Measurements from ENCODE around the gene BACH1. TPM values are rescaled to one million over a fixed set of nuclear protein-coding genes. Genes with fewer than 3 reads are reported as not detected.
"Not testable (repeated sequence)": the region's sequence is repeated elsewhere in the genome, so short reads cannot be mapped to it uniquely, and the experiment has no call there.

Gene BACH1
- polyA plus RNA-seq, 1 donor from 2014 or later, result 29.7 TPM

DNA sequence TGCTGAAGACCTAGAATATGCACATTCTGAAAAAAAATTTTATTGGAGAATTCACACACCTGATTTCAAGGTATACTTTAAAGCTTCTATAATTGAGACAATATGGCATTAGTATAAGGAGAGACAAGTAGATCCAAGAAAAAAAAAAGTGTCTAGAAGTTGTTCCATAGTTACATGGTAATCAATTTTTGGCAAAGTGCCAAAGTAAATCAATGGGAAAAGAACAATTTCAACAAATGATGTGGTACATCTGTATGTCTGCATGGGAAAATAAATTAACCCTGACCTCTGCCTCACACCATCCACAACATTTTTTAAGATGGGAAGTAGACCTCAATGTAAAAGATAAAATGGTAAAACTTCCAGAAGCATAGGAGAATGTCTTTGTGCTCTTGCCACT lies 21.3 kb upstream of the BACH1 start:
- Histone ChIP-seq H3K9me2 (ENCODE audit: insufficient read depth, low read length) (no peaks in the 10 kb centered on the region), H3K4me3 (ENCODE audit: low read length) (no peak overlapping the region), H3K79me2 (replicated peaks; ENCODE audit: insufficient read depth, low read length) (no peaks in the 10 kb centered on the region), H3K4me2 (ENCODE audit: low read length) (no peak overlapping the region), H3K27me3 (ENCODE audit: insufficient read depth, low read depth, low read length) (no peaks in the 10 kb centered on the region), H2AFZ (ENCODE audit: low read depth, low read length) (no peak overlapping the region), H4K20me1 (ENCODE audit: insufficient read depth) (no peaks in the 10 kb centered on the region), H3K9ac (ENCODE audit: low read length) (no peak overlapping the region), H3K36me3 (ENCODE audit: insufficient read depth, low read length) (no peaks in the 10 kb centered on the region), H3K9me3 (ENCODE audit: low read length) (no peaks in the 10 kb centered on the region), H3K27ac (ENCODE audit: low read length) (no peak overlapping the region), H3F3A (ENCODE audit: insufficient read depth, low read length, poor library complexity, severe bottlenecking) (no peaks in the 10 kb centered on the region)
- TF ChIP-seq POLR2AphosphoS5 (IDR thresholded peaks at IDR 0.05) (no peak), EZH2 (IDR thresholded peaks at IDR 0.05; ENCODE audit: borderline replicate concordance, insufficient read depth, low read length, poor library complexity, severe bottlenecking) (no peak), EP300 (conservative IDR thresholded peaks at IDR 0.05; ENCODE audit: poor library complexity, severe bottlenecking) (no peak), RAD21 (conservative IDR thresholded peaks at IDR 0.05) (no peak), SMC3 (conservative IDR thresholded peaks at IDR 0.05; ENCODE audit: poor library complexity) (no peak), TAF1 (IDR thresholded peaks at IDR 0.05; ENCODE audit: low read depth) (no peak), MXI1 (conservative IDR thresholded peaks at IDR 0.05; ENCODE audit: poor library complexity, severe bottlenecking) (no peak)
- TF ChIP-seq, protein P1, sequence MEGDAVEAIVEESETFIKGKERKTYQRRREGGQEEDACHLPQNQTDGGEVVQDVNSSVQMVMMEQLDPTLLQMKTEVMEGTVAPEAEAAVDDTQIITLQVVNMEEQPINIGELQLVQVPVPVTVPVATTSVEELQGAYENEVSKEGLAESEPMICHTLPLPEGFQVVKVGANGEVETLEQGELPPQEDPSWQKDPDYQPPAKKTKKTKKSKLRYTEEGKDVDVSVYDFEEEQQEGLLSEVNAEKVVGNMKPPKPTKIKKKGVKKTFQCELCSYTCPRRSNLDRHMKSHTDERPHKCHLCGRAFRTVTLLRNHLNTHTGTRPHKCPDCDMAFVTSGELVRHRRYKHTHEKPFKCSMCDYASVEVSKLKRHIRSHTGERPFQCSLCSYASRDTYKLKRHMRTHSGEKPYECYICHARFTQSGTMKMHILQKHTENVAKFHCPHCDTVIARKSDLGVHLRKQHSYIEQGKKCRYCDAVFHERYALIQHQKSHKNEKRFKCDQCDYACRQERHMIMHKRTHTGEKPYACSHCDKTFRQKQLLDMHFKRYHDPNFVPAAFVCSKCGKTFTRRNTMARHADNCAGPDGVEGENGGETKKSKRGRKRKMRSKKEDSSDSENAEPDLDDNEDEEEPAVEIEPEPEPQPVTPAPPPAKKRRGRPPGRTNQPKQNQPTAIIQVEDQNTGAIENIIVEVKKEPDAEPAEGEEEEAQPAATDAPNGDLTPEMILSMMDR (IDR thresholded peaks at IDR 0.05; ENCODE audit: poor library complexity, severe bottlenecking), result no peak
- TF ChIP-seq, protein P2, sequence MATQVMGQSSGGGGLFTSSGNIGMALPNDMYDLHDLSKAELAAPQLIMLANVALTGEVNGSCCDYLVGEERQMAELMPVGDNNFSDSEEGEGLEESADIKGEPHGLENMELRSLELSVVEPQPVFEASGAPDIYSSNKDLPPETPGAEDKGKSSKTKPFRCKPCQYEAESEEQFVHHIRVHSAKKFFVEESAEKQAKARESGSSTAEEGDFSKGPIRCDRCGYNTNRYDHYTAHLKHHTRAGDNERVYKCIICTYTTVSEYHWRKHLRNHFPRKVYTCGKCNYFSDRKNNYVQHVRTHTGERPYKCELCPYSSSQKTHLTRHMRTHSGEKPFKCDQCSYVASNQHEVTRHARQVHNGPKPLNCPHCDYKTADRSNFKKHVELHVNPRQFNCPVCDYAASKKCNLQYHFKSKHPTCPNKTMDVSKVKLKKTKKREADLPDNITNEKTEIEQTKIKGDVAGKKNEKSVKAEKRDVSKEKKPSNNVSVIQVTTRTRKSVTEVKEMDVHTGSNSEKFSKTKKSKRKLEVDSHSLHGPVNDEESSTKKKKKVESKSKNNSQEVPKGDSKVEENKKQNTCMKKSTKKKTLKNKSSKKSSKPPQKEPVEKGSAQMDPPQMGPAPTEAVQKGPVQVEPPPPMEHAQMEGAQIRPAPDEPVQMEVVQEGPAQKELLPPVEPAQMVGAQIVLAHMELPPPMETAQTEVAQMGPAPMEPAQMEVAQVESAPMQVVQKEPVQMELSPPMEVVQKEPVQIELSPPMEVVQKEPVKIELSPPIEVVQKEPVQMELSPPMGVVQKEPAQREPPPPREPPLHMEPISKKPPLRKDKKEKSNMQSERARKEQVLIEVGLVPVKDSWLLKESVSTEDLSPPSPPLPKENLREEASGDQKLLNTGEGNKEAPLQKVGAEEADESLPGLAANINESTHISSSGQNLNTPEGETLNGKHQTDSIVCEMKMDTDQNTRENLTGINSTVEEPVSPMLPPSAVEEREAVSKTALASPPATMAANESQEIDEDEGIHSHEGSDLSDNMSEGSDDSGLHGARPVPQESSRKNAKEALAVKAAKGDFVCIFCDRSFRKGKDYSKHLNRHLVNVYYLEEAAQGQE (IDR thresholded peaks at IDR 0.05; ENCODE audit: borderline replicate concordance), result no peak

DNA sequence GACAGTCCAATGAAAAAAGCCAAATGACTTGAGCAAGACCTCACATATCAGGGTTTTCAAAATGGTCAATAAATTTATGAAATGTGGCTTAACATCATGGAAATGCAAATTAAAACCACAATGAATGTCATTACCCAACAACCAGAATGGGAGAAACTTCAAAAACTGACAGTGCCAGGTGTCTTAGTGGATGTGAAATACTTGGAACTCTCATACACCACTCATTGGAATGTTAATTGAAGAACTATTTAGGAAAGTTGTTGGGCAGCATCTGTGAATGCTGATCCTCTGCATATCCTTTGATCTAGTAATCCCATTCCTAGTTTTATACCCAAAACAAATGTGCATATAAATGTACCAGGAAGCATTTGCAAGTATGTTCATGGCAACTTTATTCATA lies 19.2 kb upstream of the BACH1 start:
- Histone ChIP-seq H3F3A (ENCODE audit: insufficient read depth, low read length, poor library complexity, severe bottlenecking) (no peaks in the 10 kb centered on the region), H3K27ac (ENCODE audit: low read length) (no peak overlapping the region), H2AFZ (ENCODE audit: low read depth, low read length) (no peak overlapping the region), H3K9ac (ENCODE audit: low read length) (no peak overlapping the region), H3K4me2 (ENCODE audit: low read length) (no peak overlapping the region), H3K36me3 (ENCODE audit: insufficient read depth, low read length) (no peaks in the 10 kb centered on the region), H3K79me2 (replicated peaks; ENCODE audit: insufficient read depth, low read length) (no peaks in the 10 kb centered on the region), H3K27me3 (ENCODE audit: insufficient read depth, low read depth, low read length) (no peaks in the 10 kb centered on the region), H3K9me2 (ENCODE audit: insufficient read depth, low read length) (no peaks in the 10 kb centered on the region), H4K20me1 (ENCODE audit: insufficient read depth) (no peaks in the 10 kb centered on the region), H3K4me3 (ENCODE audit: low read length) (no peak overlapping the region), H3K9me3 (ENCODE audit: low read length) (no peaks in the 10 kb centered on the region)
- TF ChIP-seq, protein P2 (IDR thresholded peaks at IDR 0.05; ENCODE audit: borderline replicate concordance), result no peak
- TF ChIP-seq MXI1 (conservative IDR thresholded peaks at IDR 0.05; ENCODE audit: poor library complexity, severe bottlenecking) (no peak), SMC3 (conservative IDR thresholded peaks at IDR 0.05; ENCODE audit: poor library complexity) (no peak), POLR2AphosphoS5 (IDR thresholded peaks at IDR 0.05) (no peak), TAF1 (IDR thresholded peaks at IDR 0.05; ENCODE audit: low read depth) (no peak), RAD21 (conservative IDR thresholded peaks at IDR 0.05) (no peak), EZH2 (IDR thresholded peaks at IDR 0.05; ENCODE audit: borderline replicate concordance, insufficient read depth, low read length, poor library complexity, severe bottlenecking) (no peak), EP300 (conservative IDR thresholded peaks at IDR 0.05; ENCODE audit: poor library complexity, severe bottlenecking) (no peak)
- TF ChIP-seq, protein P1 (IDR thresholded peaks at IDR 0.05; ENCODE audit: poor library complexity, severe bottlenecking), result no peak

DNA sequence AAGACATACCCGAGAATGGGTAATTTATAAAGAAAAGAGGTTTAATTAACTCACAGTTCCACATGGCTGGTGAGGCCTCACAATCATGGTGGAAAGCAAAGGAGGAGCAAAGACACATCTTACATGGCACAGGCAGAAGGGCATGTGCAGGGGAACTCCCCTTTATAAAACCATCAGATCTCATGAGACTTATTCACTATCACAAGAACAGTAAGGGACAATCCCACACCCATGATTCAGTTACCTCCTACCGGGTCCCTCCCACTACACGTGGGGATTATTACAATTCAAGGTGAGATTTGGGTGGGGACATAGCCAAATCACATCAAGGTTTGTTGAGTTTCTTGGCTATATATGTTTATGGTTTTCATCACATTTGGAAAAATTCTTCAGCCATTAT lies 16.9 kb upstream of the BACH1 start:
- not testable (repeated sequence) for H3K4me2 ChIP-seq (ENCODE audit: low read length); H3K36me3 ChIP-seq (ENCODE audit: insufficient read depth, low read length)

More for the DNA sequence above, 16.9 kb upstream of the BACH1 start:
- H3K27me3 ChIP-seq (ENCODE audit: insufficient read depth, low read depth, low read length); H3K9me2 ChIP-seq (ENCODE audit: insufficient read depth, low read length); H3K9me3 ChIP-seq (ENCODE audit: low read length); H3K4me3 ChIP-seq (ENCODE audit: low read length); H2AFZ ChIP-seq (ENCODE audit: low read depth, low read length); H3F3A ChIP-seq (ENCODE audit: insufficient read depth, low read length, poor library complexity, severe bottlenecking); H3K27ac ChIP-seq (ENCODE audit: low read length); H3K79me2 ChIP-seq (replicated peaks; ENCODE audit: insufficient read depth, low read length); H4K20me1 ChIP-seq (ENCODE audit: insufficient read depth); H3K9ac ChIP-seq (ENCODE audit: low read length): not testable (repeated sequence)

Measured in neural cell (in vitro differentiated cells).